Tibial artery (tissue), 4 donors: Measurements from ENCODE around the gene ABCC9.
"Not testable (repeated sequence)": the region's sequence is repeated elsewhere in the genome, so short reads cannot be mapped to it uniquely, and the experiment has no call there.

Source experiments
- DNase-seq, 2 donors: peaks; one replicate each; pipeline ENCODE4 v3.0.0-alpha.2; 2019
- H3K27ac ChIP-seq, 2 donors: fragments of 200-600 bp; sonication (generic) in 1 of 2; 1 replicate in 1 of 2; 2 replicates in 1 of 2; pipeline ENCODE4 v1.5.1; 2018 to 2019; ENCODE audit warnings: mild to moderate bottlenecking in 1 of 2
- H3K27me3 ChIP-seq, 2 donors: fragments of 200-600 bp; sonication (generic) in 1 of 2; one replicate each; pipeline versions ENCODE4 v1.5.1 to v1.6.0; 2016 to 2019
- H3K36me3 ChIP-seq, 3 donors: fragments of 200-600 bp; sonication (generic) in 2 of 3; one replicate each; pipeline ENCODE4 v1.5.1; 2016 to 2019; ENCODE audit warnings: mild to moderate bottlenecking in 2 of 3
- H3K4me1 ChIP-seq, 4 donors: fragments of 200-600 bp; sonication (generic) in 2 of 4; 1 replicate in 3 of 4; 2 replicates in 1 of 4; pipeline ENCODE4 v1.5.1; 2016 to 2019
- H3K4me3 ChIP-seq, 2 donors: fragments of 200-600 bp; sonication (generic) in 1 of 2; 1 replicate in 1 of 2; 2 replicates in 1 of 2; pipeline ENCODE4 v1.5.1; 2018 to 2019; ENCODE audit warnings: mild to moderate bottlenecking in 2 of 2
- H3K9me3 ChIP-seq, 3 donors: fragments of 200-600 bp; sonication (generic) in 1 of 3; one replicate each; pipeline ENCODE4 v1.5.1; 2016 to 2019
- CTCF ChIP-seq, 2 experiments: fragments of 200-600 bp in 1 of 2; fragments of 450-650 bp in 1 of 2; IDR thresholded peaks; one replicate each; pipeline ENCODE4 v1.5.1; 2017 to 2019; ENCODE audit warnings: antibody characterized with exemption in 2 of 2, mild to moderate bottlenecking in 1 of 2, moderate library complexity in 1 of 2
- intact Hi-C: fragments of 100-400 bp; cut with DNase I; formaldehyde crosslinking; loops from one replicate; pipeline ENCODE4 v1.15.0; 2023; ENCODE audit warnings: low total_unique reads

ABCC9 gene

GRCh38 chr12:21906919-21907493 lies 34.2 kb downstream of the ABCC9 start:
- Histone ChIP-seq H3K27ac (no peak overlapping the region), H3K9me3 (no peaks in the 10 kb centered on the region), H3K36me3 (peaks cover 0 to 11% (median 7%) of the 10 kb centered on the region in 3 donors), H3K4me3 (no peak overlapping the region), H3K27me3 (no peaks in the 10 kb centered on the region), H3K4me1 (no peaks in the 10 kb centered on the region)
- no peak for TF ChIP-seq CTCF (IDR thresholded peaks at IDR 0.05)
- intact Hi-C loops: no loop called here
- DNase-seq: no peak

DNA sequence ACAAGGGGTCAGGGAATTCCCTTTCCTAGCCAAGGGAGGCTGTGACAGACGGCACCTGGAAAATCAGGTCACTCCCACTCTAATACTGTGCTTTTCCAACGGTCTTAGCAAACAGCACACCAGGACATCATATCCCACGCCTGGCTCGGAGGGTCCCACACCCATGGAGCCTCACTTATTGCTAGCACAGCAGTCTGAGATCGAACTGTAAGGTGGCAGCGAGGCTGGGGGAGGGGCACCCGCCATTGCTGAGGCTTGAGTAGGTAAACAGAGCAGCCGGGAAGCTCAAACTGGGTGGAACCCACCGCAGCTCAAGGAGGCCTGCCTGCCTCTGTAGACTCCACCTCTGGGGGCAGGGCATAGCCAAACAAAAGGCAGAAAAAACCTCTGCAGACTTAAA lies 41.7 kb downstream of the ABCC9 start:
- H3K36me3 ChIP-seq, H3K4me1 ChIP-seq, H3K27me3 ChIP-seq, intact Hi-C loops, H3K27ac ChIP-seq, H3K9me3 ChIP-seq, H3K4me3 ChIP-seq, DNase-seq: not testable (repeated sequence)

- no peak for TF ChIP-seq CTCF (IDR thresholded peaks at IDR 0.05)
- peaks cover 0 to 3% (median 0%) of the 10 kb centered on the region in 3 donors for H3K36me3 ChIP-seq
- H3K4me1 ChIP-seq: peaks cover 0 to 45% (median 11%) of the 10 kb centered on the region in 4 donors
- intact Hi-C loops: no loop called here
- DNase-seq: no peak
- H3K9me3 ChIP-seq: no peaks in the 10 kb centered on the region
- no peak overlapping the region for H3K27ac ChIP-seq
- no peaks in the 10 kb centered on the region for H3K27me3 ChIP-seq
- no peak overlapping the region for H3K4me3 ChIP-seq
Measured at GRCh38 chr12:21895651-21896050, 45.6 kb downstream of the ABCC9 start.

GRCh38 chr12:21894792-21895595 lies 46.2 kb downstream of the ABCC9 start:
- H3K9me3 ChIP-seq: no peaks in the 10 kb centered on the region
- no peak overlapping the region for H3K4me3 ChIP-seq
- peak overlapping the region in 1 of 2 donors; percentile 31 for H3K27ac ChIP-seq
- peaks cover 0 to 45% (median 11%) of the 10 kb centered on the region in 4 donors for H3K4me1 ChIP-seq
- no peaks in the 10 kb centered on the region for H3K27me3 ChIP-seq
- peaks cover 0 to 3% (median 0%) of the 10 kb centered on the region in 3 donors for H3K36me3 ChIP-seq
- intact Hi-C loops: no loop called here
- DNase-seq: no peak
- TF ChIP-seq CTCF (IDR thresholded peaks at IDR 0.05): no peak

DNA sequence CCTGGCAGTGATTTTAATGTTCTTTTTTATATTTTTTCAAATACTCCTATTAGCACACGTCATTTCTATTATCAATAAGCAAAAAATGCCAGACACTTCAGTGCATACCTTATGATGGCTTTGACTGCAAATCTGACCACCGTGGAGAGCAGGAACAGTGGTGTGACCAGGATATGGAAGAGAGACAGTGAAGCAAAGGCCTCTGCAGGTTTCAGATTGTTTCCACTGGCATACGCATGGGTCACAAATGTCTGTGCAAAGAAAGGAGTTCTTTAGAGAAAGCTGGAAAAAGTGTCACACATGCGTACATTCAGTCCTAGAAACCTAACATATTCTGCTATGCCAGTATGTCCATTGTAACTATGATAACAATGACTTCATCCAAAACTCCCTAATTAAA lies 47.3 kb downstream of the ABCC9 start:
- peaks cover 0 to 45% (median 11%) of the 10 kb centered on the region in 4 donors for H3K4me1 ChIP-seq
- no peak overlapping the region for H3K4me3 ChIP-seq
- no peak for TF ChIP-seq CTCF (IDR thresholded peaks at IDR 0.05)
- peak overlapping the region in 1 of 2 donors; percentile 52 for H3K27ac ChIP-seq
- H3K9me3 ChIP-seq: no peaks in the 10 kb centered on the region
- intact Hi-C loops: no loop called here
- DNase-seq: no peak
- no peaks in the 10 kb centered on the region for H3K27me3 ChIP-seq
- no peaks in the 10 kb centered on the region for H3K36me3 ChIP-seq

- peak overlapping the region; percentile 52 to 61 for H3K27ac ChIP-seq
- TF ChIP-seq CTCF (IDR thresholded peaks at IDR 0.05): no peak
- DNase-seq: no peak
- intact Hi-C loops: no loop called here
- H3K36me3 ChIP-seq: no peaks in the 10 kb centered on the region
- H3K27me3 ChIP-seq: no peaks in the 10 kb centered on the region
- H3K4me3 ChIP-seq: no peak overlapping the region
- peaks cover 0 to 53% (median 11%) of the 10 kb centered on the region in 4 donors for H3K4me1 ChIP-seq
- no peaks in the 10 kb centered on the region for H3K9me3 ChIP-seq
Measured at GRCh38 chr12:21892341-21892740, 48.9 kb downstream of the ABCC9 start.
